Measurements from ENCODE around the gene DCBLD2. TPM values are rescaled to one million over a fixed set of nuclear protein-coding genes. Genes with fewer than 3 reads are reported as not detected.

The DCBLD2 gene
- total RNA-seq, 2 donors from 2014 or later, result 1.1 to 3.9 TPM

DNA sequence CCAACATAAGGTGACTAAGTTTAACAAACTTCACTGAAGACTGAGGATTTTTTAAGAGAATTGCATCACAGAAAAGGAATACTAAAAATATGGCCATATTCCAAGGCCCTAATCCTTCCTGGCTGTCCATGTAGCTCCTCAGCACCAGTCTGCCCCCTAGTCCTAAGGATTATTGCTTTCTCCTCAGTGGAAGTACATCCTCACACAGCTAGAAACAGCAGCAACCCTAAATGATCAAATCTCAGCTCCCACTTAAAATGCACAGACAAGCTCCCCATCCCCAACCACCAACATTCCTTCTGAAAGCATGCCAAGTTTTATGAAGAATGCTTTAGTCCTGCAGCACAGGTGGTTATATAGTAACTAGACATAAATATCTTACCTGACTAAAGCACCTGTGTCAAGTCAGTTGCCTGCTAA is 123.7 kb downstream of the DCBLD2 start:
- Mint-ChIP-seq H3K36me3 (ENCODE audit: insufficient read depth in 2 of 2) (no peaks in the 10 kb centered on the region), H3K27me3 (ENCODE audit: low read depth) (peaks cover 22% of the 10 kb centered on the region)

DNA sequence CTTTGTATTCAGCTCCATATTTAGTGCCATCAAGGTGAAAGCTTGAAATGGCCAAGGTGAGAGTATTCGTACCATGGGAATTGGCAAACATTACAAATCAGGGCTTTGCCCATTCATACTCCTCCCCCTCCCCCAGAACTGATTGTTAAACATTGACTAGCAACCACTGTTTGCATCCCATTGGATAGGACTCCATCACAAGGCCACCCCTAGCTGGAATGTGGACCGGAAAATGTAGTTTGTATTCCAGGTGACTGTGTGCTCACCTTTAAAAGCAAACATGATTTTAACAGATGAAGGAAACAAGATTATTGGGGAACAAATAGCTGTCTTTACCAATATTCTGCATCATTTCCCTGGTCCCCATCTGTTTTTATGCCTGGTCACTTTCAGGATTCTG is 124.2 kb downstream of the DCBLD2 start:
- Mint-ChIP-seq H3K9me3 (no peaks in the 10 kb centered on the region), H3K27ac (no peak overlapping the region), H3K36me3 (ENCODE audit: insufficient read depth in 2 of 2) (no peaks in the 10 kb centered on the region), H3K27me3 (ENCODE audit: low read depth) (peaks cover 22% of the 10 kb centered on the region), H3K4me3 (no peak overlapping the region), H3K4me1 (ENCODE audit: low read depth) (peaks cover 24% of the 10 kb centered on the region)
- DNase-seq (no peak), ATAC-seq (replicated peaks in 1 of 2) (no peak)

More for the DNA sequence above, 123.7 kb downstream of the DCBLD2 start:
- Mint-ChIP-seq H3K9me3 (no peaks in the 10 kb centered on the region), H3K4me1 (ENCODE audit: low read depth) (peaks cover 24% of the 10 kb centered on the region), H3K4me3 (no peak overlapping the region), H3K27ac (no peak overlapping the region)
- DNase-seq (no peak), ATAC-seq (replicated peaks in 1 of 2) (no peak)

DNA sequence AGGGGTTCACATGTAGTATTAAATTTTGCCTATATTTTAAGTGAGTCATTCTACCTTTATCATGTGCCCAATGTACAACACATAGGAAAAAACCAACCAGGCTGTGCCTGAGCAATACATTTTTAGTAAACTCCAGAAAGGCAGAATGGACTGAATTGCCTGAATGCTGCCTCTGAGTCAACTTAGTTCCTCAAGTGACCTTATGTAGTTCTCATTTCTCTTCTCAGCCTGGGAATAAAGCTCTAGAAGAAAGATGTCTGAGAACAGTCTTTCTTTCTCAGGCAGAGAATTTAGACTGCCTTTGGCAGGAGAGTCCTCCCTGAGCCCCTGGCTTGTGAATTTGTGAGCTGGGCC is 125.4 kb downstream of the DCBLD2 start:
- no peaks in the 10 kb centered on the region for H3K9me3 Mint-ChIP-seq
- ATAC-seq (replicated peaks in 1 of 2), result no peak
- no peak overlapping the region for H3K4me3 Mint-ChIP-seq
- no peak overlapping the region for H3K27ac Mint-ChIP-seq
- H3K27me3 Mint-ChIP-seq (ENCODE audit: low read depth), result peaks cover 22% of the 10 kb centered on the region
- DNase-seq, result no peak
- peaks cover 24% of the 10 kb centered on the region for H3K4me1 Mint-ChIP-seq (ENCODE audit: low read depth)
- H3K36me3 Mint-ChIP-seq (ENCODE audit: insufficient read depth in 2 of 2), result no peaks in the 10 kb centered on the region

DNA sequence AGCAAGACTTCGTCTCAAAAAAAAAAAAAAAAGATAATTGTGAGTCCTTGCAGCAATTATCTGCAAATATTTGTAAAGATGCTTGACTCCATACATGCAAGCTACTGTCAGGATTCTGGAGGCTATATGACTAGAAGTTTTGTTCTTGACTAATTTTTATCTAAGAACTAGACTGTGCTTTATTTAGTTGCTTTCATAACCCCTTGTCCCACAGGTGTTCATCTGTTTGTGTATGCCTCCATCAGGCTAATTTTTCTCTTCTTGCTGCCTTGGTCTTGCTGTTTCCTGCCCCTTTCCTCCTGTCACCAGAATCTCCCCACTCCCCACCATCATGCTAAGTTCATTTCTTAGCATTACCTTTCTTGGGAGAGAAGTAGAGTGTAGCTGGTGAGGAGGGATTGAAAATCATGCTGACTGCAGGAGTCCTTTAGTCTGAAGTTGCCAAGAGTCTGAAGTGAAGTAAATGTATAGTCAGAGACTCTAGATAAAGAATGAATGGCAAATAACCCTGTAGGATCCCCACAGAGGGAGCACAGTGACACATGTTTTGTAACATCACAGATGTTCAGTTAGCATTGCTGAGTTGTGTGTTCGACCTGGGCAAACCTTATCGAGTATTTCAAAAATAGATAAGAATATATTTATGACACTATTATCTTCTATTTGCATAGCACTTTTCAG is 125.9 kb downstream of the DCBLD2 start:
- H3K4me1 Mint-ChIP-seq (ENCODE audit: low read depth), result peaks cover 24% of the 10 kb centered on the region
- no peak overlapping the region for H3K4me3 Mint-ChIP-seq

DNA sequence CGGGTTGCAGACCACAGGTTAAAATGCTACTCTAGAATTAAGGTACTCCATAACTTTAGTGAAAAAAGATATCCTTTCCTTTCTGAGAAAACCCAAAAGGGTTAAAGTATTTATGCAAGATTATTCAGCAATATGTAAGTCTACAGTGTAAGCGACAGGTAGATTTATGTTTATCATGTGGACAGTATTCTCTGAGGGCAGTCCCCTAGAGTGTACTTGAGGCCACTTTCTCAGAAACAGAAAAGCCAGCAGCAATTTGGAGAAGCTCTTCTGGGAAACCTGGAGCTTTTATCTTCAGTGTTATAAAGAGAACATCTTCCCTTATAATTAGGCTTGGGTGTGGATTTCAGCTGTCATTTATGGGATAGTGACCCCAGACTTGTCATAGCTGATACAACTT is 129.5 kb downstream of the DCBLD2 start:
- Mint-ChIP-seq H3K9me3 (no peaks in the 10 kb centered on the region), H3K27me3 (ENCODE audit: low read depth) (peaks cover 19% of the 10 kb centered on the region), H3K27ac (no peak overlapping the region), H3K4me3 (no peak overlapping the region), H3K4me1 (ENCODE audit: low read depth) (peaks cover 6% of the 10 kb centered on the region), H3K36me3 (ENCODE audit: insufficient read depth in 2 of 2) (no peaks in the 10 kb centered on the region)
- DNase-seq, result no peak
- no peak for ATAC-seq (replicated peaks in 1 of 2)

More for the DNA sequence above, 125.9 kb downstream of the DCBLD2 start:
- DNase-seq (no peak), ATAC-seq (replicated peaks in 1 of 2) (no peak)
- H3K9me3 Mint-ChIP-seq, result no peaks in the 10 kb centered on the region
- no peaks in the 10 kb centered on the region for H3K36me3 Mint-ChIP-seq (ENCODE audit: insufficient read depth in 2 of 2)
- no peak overlapping the region for H3K27ac Mint-ChIP-seq
- H3K27me3 Mint-ChIP-seq (ENCODE audit: low read depth), result peaks cover 22% of the 10 kb centered on the region

DNA sequence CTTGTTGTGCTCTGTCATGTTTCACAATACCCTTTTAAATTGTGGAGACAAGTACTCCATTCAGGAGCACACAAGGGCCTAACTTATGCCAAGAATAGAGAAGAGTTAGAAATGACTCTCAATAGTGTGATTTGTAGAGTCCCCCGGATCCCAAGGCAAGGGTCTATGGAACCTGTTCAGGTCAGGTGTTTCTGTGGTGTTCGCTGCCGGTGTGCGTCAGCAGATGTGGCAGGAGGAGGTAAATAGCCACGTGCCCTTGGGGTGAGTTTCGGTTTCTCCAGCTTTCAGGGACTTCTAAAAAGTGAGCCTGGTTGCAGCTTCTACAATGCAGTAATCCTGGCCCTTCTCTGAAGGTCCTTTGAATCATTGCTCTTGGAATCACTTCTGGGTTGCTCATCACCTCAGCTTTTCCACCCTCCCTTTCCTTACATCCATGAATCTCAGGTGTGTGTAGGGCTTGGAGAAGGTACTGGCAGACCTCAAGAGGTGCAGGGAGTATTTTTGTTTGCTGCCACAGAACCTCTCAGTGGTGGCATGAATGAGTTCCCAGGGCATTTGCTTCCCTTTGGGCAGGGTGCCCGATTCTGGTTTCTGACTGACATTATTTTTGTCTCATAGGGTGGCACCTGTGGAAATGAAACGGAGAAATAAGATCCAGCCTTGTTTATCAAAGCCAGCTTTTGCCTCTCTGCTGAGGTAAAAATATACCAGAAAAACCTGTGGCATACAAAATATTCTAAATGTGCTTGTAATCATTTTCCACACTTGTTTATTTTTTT is 131.0 kb downstream of the DCBLD2 start:
- Mint-ChIP-seq H3K27ac (no peak overlapping the region), H3K4me1 (ENCODE audit: low read depth) (peaks cover 6% of the 10 kb centered on the region), H3K27me3 (ENCODE audit: low read depth) (peaks cover 8% of the 10 kb centered on the region), H3K36me3 (ENCODE audit: insufficient read depth in 2 of 2) (no peaks in the 10 kb centered on the region), H3K9me3 (no peaks in the 10 kb centered on the region), H3K4me3 (no peak overlapping the region)
- peak in 1 of 2 donors; percentile 16 for DNase-seq
- peak; percentile 26 to 44 for ATAC-seq (replicated peaks in 1 of 2)

DNA sequence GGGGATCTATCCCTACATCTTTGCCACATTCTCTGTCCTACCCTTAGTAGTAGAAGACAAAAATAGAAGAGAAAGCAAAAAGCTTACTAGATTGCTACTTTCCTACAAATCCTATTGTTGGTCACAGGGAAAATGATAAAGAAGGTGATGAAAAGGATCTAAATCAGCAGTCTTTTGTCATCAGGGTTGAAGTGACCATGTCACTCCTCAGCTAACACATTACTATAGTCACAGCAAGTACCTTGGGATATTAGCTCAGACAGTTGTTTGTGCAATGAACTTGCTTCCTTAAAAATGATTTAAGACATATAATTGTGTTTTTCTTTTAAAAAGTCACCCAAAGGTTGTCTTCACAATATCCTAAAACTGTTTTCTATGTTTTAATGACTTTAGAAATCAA is 132.0 kb downstream of the DCBLD2 start:
- peaks cover 6% of the 10 kb centered on the region for H3K4me1 Mint-ChIP-seq (ENCODE audit: low read depth)
- no peak overlapping the region for H3K27ac Mint-ChIP-seq
- no peak for ATAC-seq (replicated peaks in 1 of 2)
- H3K9me3 Mint-ChIP-seq, result no peaks in the 10 kb centered on the region
- no peak for DNase-seq
- no peak overlapping the region for H3K4me3 Mint-ChIP-seq
- H3K27me3 Mint-ChIP-seq (ENCODE audit: low read depth), result peaks cover 8% of the 10 kb centered on the region
- no peaks in the 10 kb centered on the region for H3K36me3 Mint-ChIP-seq (ENCODE audit: insufficient read depth in 2 of 2)

DNA sequence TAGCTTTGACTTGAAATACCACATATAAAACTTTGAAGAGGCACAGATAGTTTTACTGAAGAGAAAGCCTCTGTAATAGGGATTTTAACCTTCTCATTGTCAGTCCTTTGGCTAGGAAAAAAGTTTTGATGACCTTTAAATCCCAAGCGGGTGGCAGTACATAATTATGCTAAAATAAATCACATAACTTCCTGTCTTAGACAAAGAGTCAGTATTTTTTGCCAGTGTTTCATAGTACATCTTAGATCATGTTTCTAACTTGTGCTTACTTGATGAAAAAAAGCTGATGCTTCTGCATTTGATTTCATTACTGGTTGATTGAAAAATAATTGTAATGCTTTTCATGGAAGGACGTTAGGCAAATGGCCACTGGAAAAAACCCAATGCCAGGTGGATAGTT is 132.5 kb downstream of the DCBLD2 start:
- Mint-ChIP-seq H3K4me1 (ENCODE audit: low read depth) (peaks cover 6% of the 10 kb centered on the region), H3K9me3 (no peaks in the 10 kb centered on the region), H3K4me3 (no peak overlapping the region), H3K36me3 (ENCODE audit: insufficient read depth in 2 of 2) (no peaks in the 10 kb centered on the region), H3K27me3 (ENCODE audit: low read depth) (peaks cover 8% of the 10 kb centered on the region), H3K27ac (no peak overlapping the region)
- DNase-seq (no peak), ATAC-seq (replicated peaks in 1 of 2) (no peak)

DNA sequence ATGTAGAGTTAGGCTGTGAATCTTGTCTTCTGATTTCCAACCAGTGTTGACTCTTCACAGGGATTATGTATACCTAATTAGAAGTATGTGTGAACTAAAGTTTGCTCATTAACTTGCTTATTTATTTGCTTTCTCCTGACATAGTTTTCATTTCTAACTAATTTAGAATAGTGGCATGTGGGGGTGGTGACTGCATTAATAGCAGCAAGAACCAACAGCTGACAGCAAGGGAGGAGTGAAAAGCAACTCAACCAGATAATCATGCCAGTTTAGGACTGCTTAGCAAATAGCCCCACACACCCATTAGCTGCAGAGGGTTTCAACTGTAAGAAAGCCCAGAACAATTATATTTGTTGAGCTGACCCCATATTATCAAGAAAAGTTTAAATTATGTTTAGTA is 134.6 kb downstream of the DCBLD2 start:
- peaks cover 10% of the 10 kb centered on the region for H3K4me1 Mint-ChIP-seq (ENCODE audit: low read depth)
- H3K27ac Mint-ChIP-seq, result no peak overlapping the region
- DNase-seq, result no peak
- no peaks in the 10 kb centered on the region for H3K9me3 Mint-ChIP-seq
- no peaks in the 10 kb centered on the region for H3K36me3 Mint-ChIP-seq (ENCODE audit: insufficient read depth in 2 of 2)
- peaks cover 20% of the 10 kb centered on the region for H3K27me3 Mint-ChIP-seq (ENCODE audit: low read depth)
- H3K4me3 Mint-ChIP-seq, result no peak overlapping the region
- ATAC-seq (replicated peaks in 1 of 2), result no peak

DNA sequence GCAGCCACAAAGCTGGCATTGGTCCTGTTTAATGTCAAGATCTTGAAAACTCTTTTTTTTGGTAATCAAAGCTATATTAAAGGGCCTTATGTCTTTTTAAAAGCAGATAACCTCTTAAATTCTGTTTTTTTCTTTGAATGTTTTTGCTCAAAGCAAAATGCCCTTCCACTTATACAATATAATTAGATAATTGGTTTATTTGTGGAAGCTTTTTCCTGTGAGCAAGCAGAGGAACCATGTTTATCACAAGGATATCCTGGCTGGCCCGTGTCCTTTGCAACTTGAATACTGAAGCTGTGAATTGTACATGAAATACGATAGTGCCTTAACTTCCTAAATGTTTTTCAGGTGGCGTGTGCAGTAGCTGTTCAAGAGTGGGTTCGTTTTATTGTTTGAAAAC is 135.8 kb downstream of the DCBLD2 start:
- no peaks in the 10 kb centered on the region for H3K36me3 Mint-ChIP-seq (ENCODE audit: insufficient read depth in 2 of 2)
- H3K27ac Mint-ChIP-seq, result no peak overlapping the region
- no peak for DNase-seq
- H3K4me1 Mint-ChIP-seq (ENCODE audit: low read depth), result peaks cover 10% of the 10 kb centered on the region
- no peak for ATAC-seq (replicated peaks in 1 of 2)
- no peak overlapping the region for H3K4me3 Mint-ChIP-seq
- H3K9me3 Mint-ChIP-seq, result no peaks in the 10 kb centered on the region
- peaks cover 20% of the 10 kb centered on the region for H3K27me3 Mint-ChIP-seq (ENCODE audit: low read depth)

DNA sequence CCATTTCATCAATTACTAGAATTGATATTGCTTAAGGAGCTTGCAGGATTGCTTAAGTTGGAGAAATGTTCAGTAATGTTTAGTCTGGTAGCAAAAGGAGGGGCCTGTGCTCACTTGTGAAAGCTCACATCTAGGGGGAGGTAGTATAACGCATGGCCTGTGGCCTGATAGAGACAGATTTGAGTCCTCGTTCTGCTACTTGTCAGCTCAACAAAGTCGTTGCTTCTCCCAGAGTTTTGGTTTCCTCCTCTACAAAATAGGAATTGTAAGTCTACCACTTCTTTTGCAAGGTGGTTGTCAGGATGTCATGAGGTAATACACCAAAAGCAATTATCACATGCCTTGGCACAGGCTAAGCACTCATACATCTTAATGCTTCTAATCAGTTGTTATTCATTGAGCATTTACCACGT is 137.0 kb downstream of the DCBLD2 start:
- Mint-ChIP-seq H3K27me3 (ENCODE audit: low read depth) (peaks cover 12% of the 10 kb centered on the region), H3K4me3 (no peak overlapping the region), H3K36me3 (ENCODE audit: insufficient read depth in 2 of 2) (no peaks in the 10 kb centered on the region), H3K4me1 (ENCODE audit: low read depth) (peaks cover 5% of the 10 kb centered on the region), H3K9me3 (no peaks in the 10 kb centered on the region), H3K27ac (no peak overlapping the region)
- DNase-seq, result no peak
- no peak for ATAC-seq (replicated peaks in 1 of 2)

DNA sequence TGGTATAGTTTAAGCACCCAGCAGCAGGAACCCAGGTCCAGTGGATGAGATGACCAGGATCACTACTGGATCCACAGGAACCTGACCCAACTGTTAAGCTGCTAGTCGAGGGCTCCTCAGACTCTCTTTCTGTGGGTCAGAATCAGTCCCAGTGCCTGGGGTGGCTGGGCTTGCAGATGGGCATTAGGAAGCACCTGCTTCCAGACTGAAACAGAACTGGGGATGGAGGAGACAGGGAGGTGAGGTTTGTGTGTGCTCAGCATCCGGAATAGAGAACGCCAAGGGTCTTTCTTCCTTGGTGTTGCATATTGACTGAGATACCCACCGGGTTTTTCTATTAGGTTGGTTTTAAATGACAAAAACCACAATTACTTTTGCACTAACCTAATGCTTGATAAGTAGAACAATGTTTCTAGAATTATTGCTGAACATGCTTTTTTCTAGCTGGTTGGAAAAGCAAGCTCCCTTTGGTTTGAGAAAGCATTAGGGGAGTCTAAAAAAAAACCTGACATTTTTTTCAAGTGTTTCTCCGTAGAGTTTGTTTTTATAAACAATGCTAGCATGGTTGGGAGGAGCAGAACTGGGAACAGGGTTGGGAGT is 137.6 kb downstream of the DCBLD2 start:
- DNase-seq (no peak), ATAC-seq (replicated peaks in 1 of 2) (no peak)
- Mint-ChIP-seq H3K36me3 (ENCODE audit: insufficient read depth in 2 of 2) (no peaks in the 10 kb centered on the region), H3K4me1 (ENCODE audit: low read depth) (peaks cover 5% of the 10 kb centered on the region), H3K4me3 (no peak overlapping the region), H3K9me3 (no peaks in the 10 kb centered on the region), H3K27ac (no peak overlapping the region), H3K27me3 (ENCODE audit: low read depth) (peaks cover 16% of the 10 kb centered on the region)

DNA sequence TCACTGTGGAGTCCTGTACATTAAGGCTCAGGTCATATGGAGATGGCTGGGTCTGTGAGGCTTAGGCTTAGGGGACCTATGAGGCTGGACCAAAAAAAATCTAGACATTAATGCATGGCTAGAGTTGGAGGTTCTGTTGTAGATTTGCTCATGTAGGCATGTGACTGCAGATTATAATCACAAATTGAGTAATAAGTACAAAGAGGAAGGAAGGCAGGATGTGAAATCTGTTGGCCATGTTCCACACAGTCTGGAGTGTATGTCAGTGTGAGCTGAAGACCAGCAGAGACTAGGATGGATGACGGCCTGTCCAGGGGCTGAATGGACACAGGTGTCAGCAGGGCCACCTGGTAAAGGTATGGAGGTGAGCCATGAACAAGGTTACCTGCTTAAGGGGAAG is 138.4 kb downstream of the DCBLD2 start, which contains the start of gene ST3GAL6:
TSS of gene ST3GAL6 (plus strand) at position 265 of the 400 bp plus-strand sequence. CDS start 5,101 bp downstream, outside the sequence.
- Mint-ChIP-seq H3K27ac (no peak within 1 kb of the TSS), H3K9me3 (no peaks in the 10 kb centered on the region), H3K27me3 (ENCODE audit: low read depth) (peaks cover 18% of the 10 kb centered on the region), H3K4me1 (ENCODE audit: low read depth) (peaks cover 5% of the 10 kb centered on the region), H3K36me3 (ENCODE audit: insufficient read depth in 2 of 2) (no peaks in the 10 kb centered on the region), H3K4me3 (no peak within 1 kb of the TSS)
- no peak for DNase-seq
- no peak for ATAC-seq (replicated peaks in 1 of 2)

All from activated T-cell treated with anti-CD3 and anti-CD28 coated beads, Interleukin-2, amount 50 U/mL, for 72 hours (primary cell).